DND-41 (cell line): ENCODE data around the gene MANBA.

Source experiments
- ATAC-seq: fragments of 200-7000 bp; cut with Tn5 transposase; 3 replicates; pipeline ENCODE4 v1.9.1; 2021; ENCODE audit warnings: low read depth; ENCODE audit not compliant: insufficient read depth
- DNase-seq: peaks from one replicate; pipeline ENCODE4 v3.0.0-alpha.2; 2020
- H2AFZ ChIP-seq: 2 replicates; pipeline ENCODE4 v1.6.0; 2012; ENCODE audit warnings: low read depth, low read length
- H3K27ac ChIP-seq: 2 replicates; pipeline ENCODE4 v1.5.1; 2012; ENCODE audit warnings: low read length, inconsistent platforms
- H3K27me3 ChIP-seq: fragments of 200-600 bp; sonication (generic); 2 replicates; pipeline ENCODE4 v1.6.0; 2012; ENCODE audit warnings: low read length, mild to moderate bottlenecking, inconsistent platforms; ENCODE audit not compliant: insufficient read depth, poor library complexity
- H3K36me3 ChIP-seq: 2 replicates; pipeline ENCODE4 v1.5.1; 2012; ENCODE audit warnings: low read length, inconsistent platforms; ENCODE audit not compliant: insufficient read depth
- H3K4me1 ChIP-seq: 2 replicates; pipeline ENCODE4 v1.5.1; 2012; ENCODE audit warnings: mild to moderate bottlenecking, low read length; ENCODE audit not compliant: insufficient read depth
- H3K4me2 ChIP-seq: 2 replicates; pipeline ENCODE4 v1.6.0; 2012; ENCODE audit warnings: mild to moderate bottlenecking, moderate library complexity, low read length, inconsistent platforms; ENCODE audit not compliant: insufficient read depth
- H3K4me3 ChIP-seq, 2 experiments: fragments of 200-600 bp in 1 of 2; shearing (Covaris generic) in 1 of 2; 2 replicates each; pipeline ENCODE4 v1.5.1; 2012 to 2016; ENCODE audit warnings: inconsistent platforms in 2 of 2, low read length in 2 of 2, mild to moderate bottlenecking in 2 of 2, low read depth in 1 of 2, moderate library complexity in 1 of 2
- H3K79me2 ChIP-seq: 2 replicates; pipeline ENCODE4 v1.6.0; 2012; ENCODE audit warnings: low read length, inconsistent platforms; ENCODE audit not compliant: insufficient read depth
- H3K9ac ChIP-seq: 2 replicates; pipeline ENCODE4 v1.6.0; 2012; ENCODE audit warnings: low read depth, mild to moderate bottlenecking, inconsistent platforms, low read length, moderate library complexity
- H3K9me3 ChIP-seq: 2 replicates; pipeline ENCODE4 v1.5.1; 2012; ENCODE audit warnings: low read length, moderate library complexity, mild to moderate bottlenecking, inconsistent platforms; ENCODE audit not compliant: insufficient read depth, severe bottlenecking
- H4K20me1 ChIP-seq: 2 replicates; pipeline ENCODE4 v1.6.0; 2012; ENCODE audit warnings: low read length; ENCODE audit not compliant: insufficient read depth
- CTCF ChIP-seq: IDR thresholded peaks from 2 replicates; pipeline ENCODE4 v1.5.1; 2012; ENCODE audit warnings: borderline replicate concordance, low read length, moderate library complexity, mild to moderate bottlenecking; ENCODE audit not compliant: poor library complexity, severe bottlenecking; ENCODE audit errors: extremely low read depth
- EZH2 ChIP-seq: IDR thresholded peaks from 3 replicates; pipeline ENCODE4 v1.6.1; 2012; ENCODE audit warnings: borderline replicate concordance, low read depth, mild to moderate bottlenecking, moderate library complexity, low read length, inconsistent platforms; ENCODE audit not compliant: severe bottlenecking

Gene MANBA

GRCh38 chr4:102783006-102783405, 22.2 kb upstream of the MANBA start:
- H4K20me1 ChIP-seq: no peaks in the 10 kb centered on the region
- TF ChIP-seq CTCF (no peak), EZH2 (no peak)
- no peak overlapping the region for H3K4me2 ChIP-seq
- H3K4me1 ChIP-seq: no peaks in the 10 kb centered on the region
- H3K27ac ChIP-seq: no peak overlapping the region
- no peaks in the 10 kb centered on the region for H3K79me2 ChIP-seq
- no peak for DNase-seq
- H3K9ac ChIP-seq: no peak overlapping the region
- H3K27me3 ChIP-seq: no peaks in the 10 kb centered on the region
- H3K36me3 ChIP-seq: no peaks in the 10 kb centered on the region
- H3K4me3 ChIP-seq: no peak overlapping the region
- no peak overlapping the region for H2AFZ ChIP-seq
- no peak for ATAC-seq
- no peaks in the 10 kb centered on the region for H3K9me3 ChIP-seq

- no peaks in the 10 kb centered on the region for H3K4me1 ChIP-seq
- no peaks in the 10 kb centered on the region for H3K9me3 ChIP-seq
- DNase-seq (no peak), ATAC-seq (no peak; the same call in 2 of the 3 replicates)
- no peak overlapping the region for H3K4me2 ChIP-seq
- no peaks in the 10 kb centered on the region for H3K27me3 ChIP-seq
- H3K4me3 ChIP-seq: no peak overlapping the region
- no peaks in the 10 kb centered on the region for H4K20me1 ChIP-seq
- H2AFZ ChIP-seq: no peak overlapping the region
- no peak overlapping the region for H3K9ac ChIP-seq
- no peak overlapping the region for H3K27ac ChIP-seq
- TF ChIP-seq EZH2 (no peak), CTCF (no peak)
- no peaks in the 10 kb centered on the region for H3K36me3 ChIP-seq
- no peaks in the 10 kb centered on the region for H3K79me2 ChIP-seq
Measured at GRCh38 chr4:102781570-102781969, 20.8 kb upstream of the MANBA start.

DNA sequence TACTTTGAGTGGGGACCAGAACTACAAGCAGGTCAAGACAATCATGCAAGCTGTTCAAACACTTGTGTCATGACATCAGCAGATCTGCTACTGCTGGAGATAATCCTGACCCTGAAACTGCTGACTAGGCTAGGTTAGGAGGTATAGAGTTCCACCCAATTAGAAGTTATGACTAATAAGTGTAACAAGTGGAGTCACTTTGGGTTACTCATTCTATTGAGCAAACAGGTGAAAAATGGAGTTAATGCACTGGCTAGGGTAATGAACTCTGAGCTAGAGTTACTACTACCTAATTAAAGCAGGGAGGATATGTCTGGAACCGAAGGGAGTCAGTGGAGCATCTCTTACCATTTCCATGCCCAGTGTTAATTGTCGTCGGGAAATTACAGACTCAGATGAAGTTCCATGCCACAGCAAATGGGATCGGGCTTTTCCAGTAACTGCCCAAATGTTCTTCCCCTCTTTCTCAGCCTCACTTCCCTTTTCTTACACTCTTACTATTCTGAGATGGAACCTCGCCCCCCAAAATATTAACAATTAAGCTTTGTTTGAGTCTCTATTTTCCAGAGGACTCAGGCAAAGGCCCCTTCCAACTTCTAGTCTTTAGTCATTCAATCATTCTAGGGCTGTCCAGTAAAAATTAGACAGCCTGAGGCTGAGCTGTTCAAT, 19.8 kb upstream of the MANBA start:
- no peaks in the 10 kb centered on the region for H3K27me3 ChIP-seq
- H3K4me3 ChIP-seq: no peak overlapping the region
- TF ChIP-seq CTCF (no peak), EZH2 (no peak)
- no peak for ATAC-seq
- no peaks in the 10 kb centered on the region for H3K79me2 ChIP-seq
- no peak overlapping the region for H3K9ac ChIP-seq
- H3K27ac ChIP-seq: no peak overlapping the region
- H3K4me2 ChIP-seq: no peak overlapping the region
- H3K36me3 ChIP-seq: no peaks in the 10 kb centered on the region
- H3K9me3 ChIP-seq: no peaks in the 10 kb centered on the region
- no peaks in the 10 kb centered on the region for H4K20me1 ChIP-seq
- no peak for DNase-seq
- no peaks in the 10 kb centered on the region for H3K4me1 ChIP-seq
- H2AFZ ChIP-seq: no peak overlapping the region

- Histone ChIP-seq H3K9me3 (no peaks in the 10 kb centered on the region), H2AFZ (no peak overlapping the region), H3K27me3 (no peaks in the 10 kb centered on the region), H3K4me2 (no peak overlapping the region), H3K4me1 (no peaks in the 10 kb centered on the region), H3K27ac (no peak overlapping the region), H4K20me1 (no peaks in the 10 kb centered on the region), H3K4me3 (no peak overlapping the region), H3K36me3 (no peaks in the 10 kb centered on the region), H3K9ac (no peak overlapping the region), H3K79me2 (no peaks in the 10 kb centered on the region)
- ATAC-seq (no peak), DNase-seq (no peak)
- TF ChIP-seq EZH2 (no peak), CTCF (no peak)
Measured at GRCh38 chr4:102779204-102779603, 18.4 kb upstream of the MANBA start.
